Glutamatergic neuron (in vitro differentiated cells): Measurements from ENCODE around the gene EXOC3L2. TPM values are rescaled to one million over a fixed set of nuclear protein-coding genes. Genes with fewer than 3 reads are reported as not detected.
A peak's percentile ranks its signal among the peaks of the same experiment; 100 is the strongest.

Experiments
- DNase-seq: peaks from one replicate; pipeline ENCODE4 v3.0.0; 2022
- H3K27ac Mint-ChIP-seq: one replicate; pipeline ENCODE4 v1.8.0; 2020; ENCODE audit warnings: mild to moderate bottlenecking, mixed read lengths, inconsistent platforms; ENCODE audit not compliant: unreplicated experiment
- H3K27me3 Mint-ChIP-seq: one replicate; pipeline ENCODE4 v1.8.0; 2020; ENCODE audit warnings: mild to moderate bottlenecking, moderate library complexity, mixed read lengths, inconsistent platforms; ENCODE audit not compliant: unreplicated experiment
- H3K36me3 Mint-ChIP-seq: one replicate; pipeline ENCODE4 v1.8.0; 2020; ENCODE audit warnings: mild to moderate bottlenecking, mixed read lengths, inconsistent platforms; ENCODE audit not compliant: unreplicated experiment
- H3K4me1 Mint-ChIP-seq: one replicate; pipeline ENCODE4 v1.8.0; 2020; ENCODE audit warnings: mild to moderate bottlenecking, low read depth, mixed read lengths, inconsistent platforms; ENCODE audit not compliant: unreplicated experiment
- H3K4me3 Mint-ChIP-seq: one replicate; pipeline ENCODE4 v1.8.0; 2020; ENCODE audit warnings: mild to moderate bottlenecking, mixed read lengths, inconsistent platforms; ENCODE audit not compliant: unreplicated experiment
- H3K9me3 Mint-ChIP-seq: one replicate; pipeline ENCODE4 v1.8.0; 2020; ENCODE audit warnings: mild to moderate bottlenecking, moderate library complexity, mixed read lengths, inconsistent platforms; ENCODE audit not compliant: unreplicated experiment
- total RNA-seq: library from RNA; stranded (reverse); fragmentation: NEBNext Ultra II Directional; extraction: Animal tissue kit (Norgen Biotek cat#: 25700); gene quantifications from one replicate; pipeline ENCODE4 v1.2.1, GENCODE V29; 2021; ENCODE audit not compliant: unreplicated experiment
- TF ChIP-seq, protein P1 (sequence below): fragments of 200-600 bp; sonication (generic); IDR thresholded peaks from one replicate; pipeline ENCODE4 v1.5.0; 2021; ENCODE audit not compliant: partially characterized antibody, unreplicated experiment

Gene EXOC3L2
- total RNA-seq, 1 donor from 2014 or later: not detected

DNA sequence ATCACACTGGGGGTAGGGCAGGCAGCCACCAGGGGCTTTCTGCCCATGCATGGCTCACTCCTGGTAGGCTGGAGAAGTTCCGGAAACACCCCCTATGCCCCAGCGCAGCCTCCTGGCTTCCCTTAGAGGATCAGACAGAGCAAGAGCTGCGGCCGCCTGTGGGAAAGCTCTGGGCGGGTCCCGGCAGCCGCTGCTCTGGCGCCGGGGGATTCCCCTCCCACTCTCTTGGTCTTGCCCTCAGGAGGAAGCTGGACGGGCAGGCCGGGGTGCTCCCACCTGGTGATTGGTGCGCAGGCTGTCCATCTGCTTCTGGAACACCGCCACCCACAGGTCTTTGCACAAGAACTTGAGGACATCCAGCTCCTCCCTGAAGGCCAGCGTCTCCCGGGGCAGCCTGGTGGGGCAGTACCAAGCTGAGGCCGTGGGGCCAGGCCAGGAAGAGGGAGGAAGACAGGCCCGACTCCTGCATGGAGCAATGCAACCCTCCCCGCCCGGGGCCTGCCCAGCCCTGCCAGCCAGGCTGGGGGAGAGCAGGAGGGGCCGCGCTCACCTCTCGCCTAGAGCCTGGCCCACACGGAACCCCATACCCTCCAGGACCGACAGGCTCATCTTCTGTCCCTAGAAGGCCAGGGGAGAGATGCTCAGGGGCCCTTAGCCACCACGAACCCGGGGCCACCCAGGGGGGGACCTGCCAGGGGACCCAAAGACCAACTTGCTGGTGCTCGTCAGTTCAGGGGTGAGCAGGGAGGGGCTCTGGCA lies 80.5 kb downstream of the EXOC3L2 start:
- Mint-ChIP-seq H3K36me3 (no peaks in the 10 kb centered on the region), H3K27me3 (peaks cover 4% of the 10 kb centered on the region), H3K4me1 (peaks cover 21% of the 10 kb centered on the region), H3K27ac (no peak overlapping the region), H3K9me3 (peaks cover 14% of the 10 kb centered on the region), H3K4me3 (no peak overlapping the region)
- peak; percentile 54 for DNase-seq
- TF ChIP-seq, protein P1, sequence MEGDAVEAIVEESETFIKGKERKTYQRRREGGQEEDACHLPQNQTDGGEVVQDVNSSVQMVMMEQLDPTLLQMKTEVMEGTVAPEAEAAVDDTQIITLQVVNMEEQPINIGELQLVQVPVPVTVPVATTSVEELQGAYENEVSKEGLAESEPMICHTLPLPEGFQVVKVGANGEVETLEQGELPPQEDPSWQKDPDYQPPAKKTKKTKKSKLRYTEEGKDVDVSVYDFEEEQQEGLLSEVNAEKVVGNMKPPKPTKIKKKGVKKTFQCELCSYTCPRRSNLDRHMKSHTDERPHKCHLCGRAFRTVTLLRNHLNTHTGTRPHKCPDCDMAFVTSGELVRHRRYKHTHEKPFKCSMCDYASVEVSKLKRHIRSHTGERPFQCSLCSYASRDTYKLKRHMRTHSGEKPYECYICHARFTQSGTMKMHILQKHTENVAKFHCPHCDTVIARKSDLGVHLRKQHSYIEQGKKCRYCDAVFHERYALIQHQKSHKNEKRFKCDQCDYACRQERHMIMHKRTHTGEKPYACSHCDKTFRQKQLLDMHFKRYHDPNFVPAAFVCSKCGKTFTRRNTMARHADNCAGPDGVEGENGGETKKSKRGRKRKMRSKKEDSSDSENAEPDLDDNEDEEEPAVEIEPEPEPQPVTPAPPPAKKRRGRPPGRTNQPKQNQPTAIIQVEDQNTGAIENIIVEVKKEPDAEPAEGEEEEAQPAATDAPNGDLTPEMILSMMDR: no peak

DNA sequence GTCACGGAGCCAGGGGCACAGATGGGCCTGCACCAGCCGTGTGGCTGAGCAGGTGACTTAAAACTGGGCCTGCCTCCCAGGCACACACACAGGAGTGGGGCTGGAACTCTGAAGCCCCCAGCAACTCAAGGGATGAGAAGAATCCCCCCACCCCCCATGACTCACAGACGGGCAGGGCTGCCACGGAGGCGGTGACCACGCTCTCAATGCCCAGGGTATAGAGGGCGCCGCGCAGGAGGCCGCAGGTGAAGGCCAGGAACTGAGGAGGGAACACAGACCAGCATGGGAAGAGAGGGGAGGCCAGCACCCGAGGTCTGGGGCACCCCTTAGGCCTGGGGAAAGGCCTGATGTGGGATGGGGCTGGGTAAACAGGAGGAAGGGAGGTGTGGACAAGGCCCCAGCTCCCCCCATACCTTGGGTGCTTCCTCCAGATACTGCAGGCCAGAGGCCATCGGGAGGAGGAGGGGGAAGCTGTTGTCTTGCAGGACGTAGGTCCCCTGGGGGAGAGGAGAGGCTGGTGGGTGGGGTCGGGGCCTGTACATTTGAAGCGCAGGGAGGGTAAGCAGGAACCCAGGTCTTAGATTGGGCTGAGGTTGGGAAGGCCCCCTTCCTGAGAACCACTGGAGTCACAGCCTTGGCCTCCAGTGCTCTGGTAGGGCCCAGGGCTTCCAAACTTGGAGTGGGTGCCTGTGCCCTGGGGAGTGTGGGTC lies 81.3 kb downstream of the EXOC3L2 start:
- no peaks in the 10 kb centered on the region for H3K36me3 Mint-ChIP-seq
- H3K27me3 Mint-ChIP-seq: peaks cover 4% of the 10 kb centered on the region
- peaks cover 21% of the 10 kb centered on the region for H3K4me1 Mint-ChIP-seq
- DNase-seq: no peak
- H3K9me3 Mint-ChIP-seq: peaks cover 14% of the 10 kb centered on the region
- H3K4me3 Mint-ChIP-seq: no peak overlapping the region
- TF ChIP-seq, protein P1: no peak
- H3K27ac Mint-ChIP-seq: peak overlapping the region; percentile 82

DNA sequence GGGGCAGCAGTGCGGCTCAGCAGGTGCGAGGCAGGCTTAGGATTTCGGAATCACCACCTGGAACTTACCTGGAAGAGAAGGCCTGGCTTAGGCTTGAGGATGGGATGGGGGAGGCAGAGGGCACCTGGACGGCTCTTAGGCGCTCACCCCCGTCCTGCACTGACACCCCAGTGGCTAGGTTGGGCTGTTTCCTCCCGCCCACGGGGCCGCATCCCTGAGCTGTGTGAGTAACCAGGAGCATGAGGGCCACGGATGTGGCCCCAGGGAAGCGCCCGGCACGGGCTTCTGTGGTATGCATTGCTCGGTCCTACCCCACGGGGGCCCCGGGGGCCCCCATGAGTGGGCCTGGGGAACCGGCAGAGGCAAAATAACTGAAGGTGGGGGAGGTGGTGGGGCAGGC lies 82.1 kb downstream of the EXOC3L2 start:
- no peaks in the 10 kb centered on the region for H3K36me3 Mint-ChIP-seq
- no peak for DNase-seq
- TF ChIP-seq, protein P1: no peak

DNA sequence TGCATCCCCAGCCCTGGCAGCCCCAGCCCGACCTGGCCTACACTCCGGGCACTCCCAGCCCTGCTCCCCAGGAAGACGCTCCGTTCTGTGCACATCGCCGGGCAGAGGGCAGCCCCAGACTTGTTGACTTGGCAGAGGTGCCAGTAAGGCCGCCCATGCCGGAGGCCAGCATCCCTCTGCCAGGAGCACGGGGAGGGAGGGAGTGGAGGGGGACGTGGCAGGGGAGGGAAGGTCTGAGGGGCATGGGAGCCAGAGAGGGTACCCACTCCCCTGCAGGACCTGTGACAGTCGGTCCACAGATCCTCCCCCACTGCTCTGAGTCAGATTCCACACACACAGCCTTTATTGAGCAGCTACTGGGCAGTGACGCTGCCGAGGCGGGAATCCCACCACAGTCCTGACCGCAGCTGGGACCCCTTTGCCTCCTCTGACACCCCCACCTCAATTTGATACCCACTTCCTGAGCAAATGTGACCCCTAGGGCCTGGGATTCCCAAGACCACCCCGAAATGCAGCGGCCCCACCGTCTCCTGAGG lies 82.5 kb downstream of the EXOC3L2 start:
- Mint-ChIP-seq H3K9me3 (peaks cover 12% of the 10 kb centered on the region), H3K36me3 (no peaks in the 10 kb centered on the region), H3K27me3 (peaks cover 4% of the 10 kb centered on the region), H3K4me1 (peaks cover 21% of the 10 kb centered on the region), H3K27ac (no peak overlapping the region), H3K4me3 (no peak overlapping the region)
- TF ChIP-seq, protein P1: no peak
- DNase-seq: no peak

More for the DNA sequence above, 82.1 kb downstream of the EXOC3L2 start:
- H3K4me3 Mint-ChIP-seq: no peak overlapping the region
- H3K4me1 Mint-ChIP-seq: peaks cover 21% of the 10 kb centered on the region
- H3K27ac Mint-ChIP-seq: no peak overlapping the region
- H3K9me3 Mint-ChIP-seq: peaks cover 12% of the 10 kb centered on the region
- peaks cover 4% of the 10 kb centered on the region for H3K27me3 Mint-ChIP-seq

Other genes with a start within 250 kb of the EXOC3L2 start
- gene RELB, start 243.9 kb downstream of the EXOC3L2 start, total RNA-seq: 1.2 TPM
- 127 TPM for gene CLASRP, start 206.4 kb downstream of the EXOC3L2 start, total RNA-seq
- 6.3 TPM for gene ZNF296, start 168.9 kb downstream of the EXOC3L2 start, total RNA-seq
- 49.1 TPM for gene GEMIN7, start 166.1 kb downstream of the EXOC3L2 start, total RNA-seq
- gene PPP1R37, start 152.2 kb downstream of the EXOC3L2 start, total RNA-seq: 49.5 TPM
- gene NKPD1, start 84.4 kb downstream of the EXOC3L2 start, total RNA-seq: 1.2 TPM
- 31.6 TPM for gene TRAPPC6A, start 67.2 kb downstream of the EXOC3L2 start, total RNA-seq
- gene BLOC1S3, start 66.6 kb downstream of the EXOC3L2 start, total RNA-seq: 8.1 TPM
- 110 TPM for gene MARK4, start 5.9 kb upstream of the EXOC3L2 start, total RNA-seq
- gene CKM, start 77.5 kb upstream of the EXOC3L2 start, total RNA-seq: 0.42 TPM
- not detected for gene KLC3, start 95.3 kb upstream of the EXOC3L2 start, total RNA-seq
- 52.9 TPM for gene ERCC2, start 125.2 kb upstream of the EXOC3L2 start, total RNA-seq
- gene PPP1R13L, start 159.7 kb upstream of the EXOC3L2 start, total RNA-seq: 0.93 TPM
- 4.3 TPM for gene POLR1G, start 161.2 kb upstream of the EXOC3L2 start, total RNA-seq
- gene ERCC1, start 178.5 kb upstream of the EXOC3L2 start, total RNA-seq: 65.7 TPM
- not detected for gene FOSB, start 222.6 kb upstream of the EXOC3L2 start, total RNA-seq